Adrenal gland (tissue), 12 donors: ENCODE measurements around the gene ITGBL1. TPM values are rescaled to one million over a fixed set of nuclear protein-coding genes. Genes with fewer than 3 reads are reported as not detected.

Source experiments
- DNase-seq, 7 donors: peaks; one replicate each; pipeline ENCODE4 v3.0.0-alpha.2; 2019 to 2020
- H3K27ac ChIP-seq, 5 donors: fragments of 200-600 bp; sonication (generic) in 4 of 5; 1 replicate in 3 of 5; 2 replicates in 2 of 5; pipeline versions ENCODE4 v1.5.1 to v1.8.0; 2016 to 2020; ENCODE audit warnings: mild to moderate bottlenecking in 1 of 5
- H3K27me3 ChIP-seq: fragments of 200-600 bp; 2 replicates; pipeline ENCODE4 v1.8.0; 2021
- H3K36me3 ChIP-seq, 2 donors: fragments of 200-600 bp; replicated peaks in 1 of 2; 1 replicate in 1 of 2; 2 replicates in 1 of 2; pipeline versions ENCODE4 v1.5.1 to v1.8.0; 2018 to 2022
- H3K4me1 ChIP-seq, 2 donors: fragments of 200-600 bp; replicated peaks in 1 of 2; 1 replicate in 1 of 2; 2 replicates in 1 of 2; pipeline versions ENCODE4 v1.5.1 to v1.8.0; 2018 to 2021
- H3K4me3 ChIP-seq, 4 donors: fragments of 200-600 bp; sonication (generic) in 3 of 4; one replicate each; pipeline ENCODE4 v1.5.1; 2016 to 2018
- H3K9me3 ChIP-seq, 3 donors: fragments of 200-600 bp; sonication (generic) in 1 of 3; replicated peaks in 1 of 3; 1 replicate in 2 of 3; 2 replicates in 1 of 3; pipeline versions ENCODE4 v1.5.1 to v1.8.0; 2016 to 2021
- POLR2A ChIP-seq, 2 donors: fragments of 450-650 bp; IDR thresholded peaks; one replicate each; pipeline ENCODE4 v1.6.1; 2017; ENCODE audit warnings: antibody characterized with exemption in 2 of 2, mild to moderate bottlenecking in 2 of 2, moderate library complexity in 1 of 2
- WGBS, 4 donors: extraction: QIAGEN DNeasy Blood & Tissue Kit in 2 of 4; methylation state at CpG; one replicate each; pipeline versions ENCODE4 v1.1.5 to v1.1.7; 2013 to 2017; 5-methylcytosine and 5-hydroxymethylcytosine counted together
- intact Hi-C, 2 donors: fragments of 100-400 bp; cut with DNase I; formaldehyde crosslinking; loops; one replicate each; pipeline versions ENCODE4 v1.14.1 to v1.15.0; 2022 to 2023
- polyA plus RNA-seq, 3 donors: library from polyadenylated mRNA; stranded (reverse); fragments of 200-250 nt in 2 of 3; fragments of 350-450 nt in 1 of 3; fragmentation: Illumina TruSeq in 1 of 3; extraction: RNeasy Lipid Tissue Mini Kit (QIAGEN cat#74804) in 1 of 3; gene quantifications; one replicate each; pipeline ENCODE4 v1.2.3, GENCODE V29; 2013 to 2014
- total RNA-seq, 9 donors: library from RNA; depleted of rRNA in 4 of 9; stranded (reverse); fragments of >200 nt in 4 of 9; fragments of 120-200 nt in 1 of 9; fragmentation: NEBNext Ultra II Directional in 1 of 9; extraction: Animal tissue kit (Norgen Biotek cat#: 25700) in 1 of 9; gene quantifications; one replicate each; pipeline versions ENCODE4 v1.1.0 to v1.2.4, GENCODE V29; 2013 to 2023
- TF ChIP-seq, protein P1 (sequence below), 6 experiments: fragments of 450-650 bp in 4 of 6; fragments of 200-600 bp in 2 of 6; sonication (generic) in 1 of 6; IDR thresholded peaks; 1 replicate in 5 of 6; 2 replicates in 1 of 6; pipeline versions ENCODE4 v1.5.1 to v1.8.0; 2016 to 2021; ENCODE audit warnings: antibody characterized with exemption in 6 of 6, mild to moderate bottlenecking in 2 of 6, moderate library complexity in 1 of 6
- donor health status: healthy with polysubstance abuse.
- donor health status: Bipolar disorder and iron deficiency.
- donor health status: DM: yes; HTN: yes; CAD: no.
- donor health status: DM: no; HTN: no; CAD: no.
- donor health status: DM: no; HTN: no; CAD: no.
- donor health status: DM: yes; HTN: yes; CAD: no.

Gene ITGBL1
- total and polyA plus RNA-seq, 12 donors, result 1.4 to 8.3 (median 4.8) TPM

DNA sequence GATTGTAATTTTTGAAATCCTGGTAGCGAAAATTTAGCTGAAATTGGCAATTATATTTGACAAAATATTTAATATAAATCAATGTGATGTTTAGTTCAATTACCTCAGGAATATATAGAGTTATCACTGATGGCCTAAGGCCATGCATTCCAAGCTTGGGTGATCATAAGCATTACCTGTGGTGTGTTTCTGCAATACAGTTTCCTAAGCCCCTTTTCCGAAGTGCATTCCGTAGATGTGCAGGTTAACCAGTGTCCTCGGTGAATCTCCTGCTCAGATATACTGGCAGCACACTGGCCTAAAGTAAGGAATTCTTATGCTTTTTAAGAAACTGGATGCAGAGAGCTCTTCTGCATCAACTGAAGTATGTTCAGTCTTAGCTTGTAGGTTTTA is 35.0 kb downstream of the ITGBL1 start:
- Histone ChIP-seq H3K9me3 (no peaks in the 10 kb centered on the region), H3K36me3 (no peaks in the 10 kb centered on the region), H3K4me1 (no peaks in the 10 kb centered on the region), H3K27me3 (no peaks in the 10 kb centered on the region), H3K4me3 (no peak overlapping the region), H3K27ac (no peak overlapping the region)
- no peak for DNase-seq
- intact Hi-C loops, result no loop called here
- WGBS, 4 donors, result 84 to 90% (median 89%) methylated on average over 4 of the region's 4 CpGs
- TF ChIP-seq, protein P1, sequence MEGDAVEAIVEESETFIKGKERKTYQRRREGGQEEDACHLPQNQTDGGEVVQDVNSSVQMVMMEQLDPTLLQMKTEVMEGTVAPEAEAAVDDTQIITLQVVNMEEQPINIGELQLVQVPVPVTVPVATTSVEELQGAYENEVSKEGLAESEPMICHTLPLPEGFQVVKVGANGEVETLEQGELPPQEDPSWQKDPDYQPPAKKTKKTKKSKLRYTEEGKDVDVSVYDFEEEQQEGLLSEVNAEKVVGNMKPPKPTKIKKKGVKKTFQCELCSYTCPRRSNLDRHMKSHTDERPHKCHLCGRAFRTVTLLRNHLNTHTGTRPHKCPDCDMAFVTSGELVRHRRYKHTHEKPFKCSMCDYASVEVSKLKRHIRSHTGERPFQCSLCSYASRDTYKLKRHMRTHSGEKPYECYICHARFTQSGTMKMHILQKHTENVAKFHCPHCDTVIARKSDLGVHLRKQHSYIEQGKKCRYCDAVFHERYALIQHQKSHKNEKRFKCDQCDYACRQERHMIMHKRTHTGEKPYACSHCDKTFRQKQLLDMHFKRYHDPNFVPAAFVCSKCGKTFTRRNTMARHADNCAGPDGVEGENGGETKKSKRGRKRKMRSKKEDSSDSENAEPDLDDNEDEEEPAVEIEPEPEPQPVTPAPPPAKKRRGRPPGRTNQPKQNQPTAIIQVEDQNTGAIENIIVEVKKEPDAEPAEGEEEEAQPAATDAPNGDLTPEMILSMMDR (IDR thresholded peaks at IDR 0.05), result no peak
- TF ChIP-seq POLR2A (IDR thresholded peaks at IDR 0.05), result no peak

GRCh38 chr13:101488734-101489133 is 36.3 kb downstream of the ITGBL1 start:
- intact Hi-C loops, result no loop called here
- Histone ChIP-seq H3K27me3 (no peaks in the 10 kb centered on the region), H3K4me3 (no peak overlapping the region), H3K4me1 (no peaks in the 10 kb centered on the region), H3K27ac (no peak overlapping the region), H3K36me3 (no peaks in the 10 kb centered on the region), H3K9me3 (no peaks in the 10 kb centered on the region)
- 89 to 97% (median 90%) methylated on average over 1 of the region's 1 CpG for WGBS, 4 donors
- DNase-seq, result no peak
- no peak for TF ChIP-seq POLR2A (IDR thresholded peaks at IDR 0.05)
- TF ChIP-seq, protein P1 (IDR thresholded peaks at IDR 0.05), result no peak

GRCh38 chr13:101489643-101490405 is 37.3 kb downstream of the ITGBL1 start:
- WGBS, 4 donors, result 37 to 60% (median 50%) methylated on average over 3 of the region's 3 CpGs
- no peak overlapping the region for H3K27ac ChIP-seq
- no peaks in the 10 kb centered on the region for H3K27me3 ChIP-seq
- intact Hi-C loops, result no loop called here
- TF ChIP-seq POLR2A (IDR thresholded peaks at IDR 0.05), result no peak
- TF ChIP-seq, protein P1 (IDR thresholded peaks at IDR 0.05), result no peak
- H3K4me3 ChIP-seq, result no peak overlapping the region
- no peaks in the 10 kb centered on the region for H3K36me3 ChIP-seq
- DNase-seq, result no peak
- H3K4me1 ChIP-seq, result no peaks in the 10 kb centered on the region
- no peaks in the 10 kb centered on the region for H3K9me3 ChIP-seq

DNA sequence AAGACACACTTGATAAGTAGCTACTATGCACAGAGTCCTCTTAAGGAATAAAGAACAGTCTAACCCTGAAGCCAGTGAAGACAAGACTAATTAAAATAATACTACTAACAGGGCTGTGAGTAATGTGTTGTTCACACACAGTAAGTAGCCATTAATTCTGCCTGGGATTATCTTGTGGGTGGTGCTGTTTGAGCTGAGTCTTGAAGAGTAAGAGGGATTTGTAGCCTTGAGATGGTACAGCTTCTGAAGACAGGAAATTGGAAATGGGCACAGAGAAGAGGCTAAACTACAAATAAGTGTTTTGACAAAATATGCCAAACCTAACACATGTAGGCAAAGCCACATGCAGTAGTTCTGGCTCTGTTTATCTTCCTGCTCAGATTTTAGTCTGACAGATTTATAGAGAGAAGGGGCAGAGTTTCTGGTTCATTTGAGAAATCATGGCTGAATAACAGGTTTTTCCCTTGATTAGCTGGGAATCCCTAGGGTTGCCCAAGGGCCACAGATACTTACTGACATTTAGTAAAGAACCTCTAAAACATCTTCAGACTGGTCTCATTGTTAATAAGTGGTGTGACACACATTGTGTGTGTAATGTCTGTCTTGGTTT is 38.0 kb downstream of the ITGBL1 start:
- intact Hi-C loops, result no loop called here
- Histone ChIP-seq H3K36me3 (no peaks in the 10 kb centered on the region), H3K4me3 (no peak overlapping the region), H3K4me1 (no peaks in the 10 kb centered on the region), H3K27me3 (no peaks in the 10 kb centered on the region), H3K9me3 (no peaks in the 10 kb centered on the region), H3K27ac (no peak overlapping the region)
- DNase-seq, result no peak
- TF ChIP-seq, protein P1 (IDR thresholded peaks at IDR 0.05), result no peak
- no peak for TF ChIP-seq POLR2A (IDR thresholded peaks at IDR 0.05)
